Activated naive CD4-positive, alpha-beta T cell (primary cell): ENCODE results near the gene SIPA1.
A peak's percentile ranks its signal among the peaks of the same experiment; 100 is the strongest.
"Not testable (repeated sequence)": the region's sequence is repeated elsewhere in the genome, so short reads cannot be mapped to it uniquely, and the experiment has no call there.

ENCODE experiments used
- DNase-seq, 4 experiments: peaks; one replicate each; lab custom pipeline; 2025; lab: John Stamatoyannopoulos, UW

SIPA1 gene

DNA sequence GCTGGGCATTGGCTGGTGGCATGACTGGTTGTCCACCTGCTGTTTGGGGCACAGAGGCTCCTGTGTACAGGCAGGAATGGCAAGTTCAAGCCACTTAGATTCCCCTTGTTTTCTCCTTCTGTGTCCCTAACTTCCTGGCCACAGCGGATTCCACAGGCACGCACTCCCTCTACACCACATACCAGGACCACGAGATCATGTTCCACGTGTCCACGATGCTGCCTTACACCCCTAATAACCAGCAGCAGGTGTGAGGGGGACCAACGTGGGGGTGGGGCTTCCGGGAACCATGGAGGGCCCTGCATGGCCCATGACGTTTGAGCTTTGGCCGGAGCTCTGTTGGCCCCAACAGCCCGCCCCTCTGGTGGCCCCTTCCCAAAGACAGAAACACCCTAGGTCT lies 7.8 kb downstream of the SIPA1 start:
- DNase-seq = no peak

DNA sequence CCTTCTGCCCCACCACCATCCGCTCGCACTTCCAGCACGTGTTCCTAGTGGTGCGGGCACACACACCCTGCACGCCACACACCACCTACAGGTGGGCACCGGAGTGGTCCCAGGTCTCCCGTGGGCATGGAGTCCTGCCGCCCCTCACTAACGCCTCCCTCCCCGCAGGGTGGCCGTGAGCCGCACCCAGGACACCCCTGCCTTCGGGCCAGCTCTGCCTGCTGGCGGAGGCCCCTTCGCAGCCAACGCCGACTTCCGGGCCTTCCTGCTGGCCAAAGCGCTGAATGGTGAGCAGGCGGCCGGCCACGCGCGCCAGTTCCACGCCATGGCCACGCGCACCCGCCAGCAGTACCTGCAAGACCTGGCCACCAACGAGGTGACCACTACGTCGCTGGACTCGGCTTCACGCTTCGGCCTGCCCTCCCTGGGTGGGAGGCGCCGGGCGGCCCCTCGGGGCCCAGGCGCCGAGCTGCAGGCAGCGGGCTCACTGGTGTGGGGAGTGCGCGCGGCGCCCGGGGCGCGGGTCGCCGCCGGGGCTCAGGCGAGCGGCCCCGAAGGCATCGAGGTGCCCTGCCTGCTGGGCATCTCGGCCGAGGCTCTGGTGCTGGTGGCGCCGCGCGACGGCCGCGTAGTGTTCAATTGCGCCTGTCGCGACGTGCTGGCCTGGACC lies 8.5 kb downstream of the SIPA1 start:
- DNase-seq = no peak

DNA sequence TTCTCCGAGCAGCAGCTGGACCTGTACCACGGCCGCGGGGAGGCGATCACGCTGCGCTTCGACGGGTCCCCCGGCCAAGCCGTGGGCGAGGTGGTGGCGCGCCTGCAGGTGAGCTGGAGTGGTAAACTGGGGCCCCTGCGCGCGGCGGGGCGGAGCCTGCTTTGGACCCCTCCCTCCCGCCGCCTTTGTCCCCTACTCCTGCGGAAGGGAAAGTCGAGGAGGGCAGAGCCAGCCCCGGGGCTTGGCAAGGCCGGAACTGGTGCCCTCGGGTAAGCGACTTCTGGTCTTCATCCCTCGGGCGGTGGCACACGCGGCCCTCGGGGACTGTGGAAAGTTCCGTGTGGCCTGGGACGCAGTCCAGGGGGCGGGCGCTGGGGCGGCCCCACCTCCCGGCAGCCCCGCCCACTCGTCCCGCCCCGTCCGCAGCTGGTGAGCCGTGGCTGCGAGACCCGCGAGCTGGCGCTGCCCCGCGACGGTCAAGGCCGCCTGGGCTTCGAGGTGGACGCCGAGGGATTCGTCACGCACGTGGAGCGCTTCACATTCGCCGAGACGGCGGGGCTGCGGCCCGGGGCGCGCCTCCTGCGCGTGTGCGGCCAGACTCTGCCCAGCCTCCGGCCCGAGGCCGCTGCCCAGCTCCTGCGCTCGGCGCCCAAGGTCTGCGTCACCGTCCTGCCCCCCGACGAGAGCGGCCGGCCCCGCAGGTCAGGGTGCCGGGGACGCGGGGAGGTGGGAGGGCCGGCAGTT lies 9.2 kb downstream of the SIPA1 start:
- DNase-seq = no peak

DNA sequence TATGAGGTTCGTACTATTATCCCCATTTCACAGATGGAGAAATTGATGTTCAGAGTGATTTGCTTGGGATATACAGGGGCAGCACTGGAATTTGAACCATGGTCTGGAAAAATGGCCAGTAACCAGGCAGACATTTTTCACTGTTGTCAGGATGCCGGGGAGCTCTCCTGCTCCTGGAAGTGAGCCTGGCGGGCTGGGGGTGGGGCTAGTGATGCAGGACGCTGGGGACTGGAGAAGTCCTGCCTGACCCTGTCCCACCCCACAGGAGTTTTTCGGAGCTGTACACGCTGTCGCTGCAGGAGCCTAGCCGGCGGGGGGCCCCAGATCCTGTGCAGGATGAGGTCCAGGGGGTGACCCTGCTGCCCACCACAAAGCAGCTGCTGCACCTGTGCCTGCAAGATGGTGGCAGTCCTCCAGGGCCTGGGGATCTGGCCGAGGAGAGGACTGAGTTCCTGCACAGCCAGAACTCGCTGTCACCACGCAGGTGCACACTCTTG lies 11.1 kb downstream of the SIPA1 start:
- no peak for DNase-seq

DNA sequence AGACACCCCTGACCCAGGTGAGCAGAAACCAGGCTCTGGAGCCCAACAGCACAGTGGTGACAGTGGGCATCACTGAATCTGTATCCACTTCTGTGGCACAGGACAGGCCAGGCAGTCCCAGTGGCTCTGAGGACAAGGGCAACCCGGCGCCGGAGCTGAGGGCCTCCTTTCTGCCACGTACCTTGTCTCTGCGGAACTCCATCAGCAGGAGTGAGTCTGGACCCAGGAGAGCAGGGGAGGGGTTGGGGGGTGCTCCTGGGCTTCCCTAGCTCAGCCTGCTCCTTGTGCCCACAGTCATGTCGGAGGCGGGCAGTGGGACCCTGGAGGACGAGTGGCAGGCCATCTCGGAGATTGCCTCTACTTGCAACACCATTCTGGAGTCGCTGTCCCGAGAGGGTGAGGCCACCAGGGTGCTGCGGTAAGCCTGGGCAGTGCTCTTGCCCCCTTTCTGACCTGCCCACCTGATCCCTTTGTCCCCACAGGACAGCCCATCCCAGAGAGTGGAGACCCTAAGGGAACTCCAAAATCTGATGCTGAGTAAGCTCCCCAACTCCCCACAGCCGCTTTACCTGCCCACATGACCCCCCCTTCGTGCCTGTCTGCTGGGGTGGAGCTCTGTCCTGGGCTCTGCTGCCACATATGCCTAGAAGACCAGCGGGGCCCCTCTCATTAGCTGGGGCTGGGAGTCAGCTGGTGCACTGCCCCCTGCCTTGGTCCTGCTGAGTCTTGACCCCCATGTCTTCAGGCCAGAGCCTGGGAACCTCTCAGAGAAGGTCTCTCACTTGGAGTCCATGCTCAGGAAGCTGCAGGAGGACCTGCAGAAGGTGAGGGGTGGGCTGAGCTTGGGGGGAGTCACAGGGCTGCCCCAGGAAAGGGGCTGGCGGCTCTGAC lies 12.0 kb downstream of the SIPA1 start:
- no peak for DNase-seq

DNA sequence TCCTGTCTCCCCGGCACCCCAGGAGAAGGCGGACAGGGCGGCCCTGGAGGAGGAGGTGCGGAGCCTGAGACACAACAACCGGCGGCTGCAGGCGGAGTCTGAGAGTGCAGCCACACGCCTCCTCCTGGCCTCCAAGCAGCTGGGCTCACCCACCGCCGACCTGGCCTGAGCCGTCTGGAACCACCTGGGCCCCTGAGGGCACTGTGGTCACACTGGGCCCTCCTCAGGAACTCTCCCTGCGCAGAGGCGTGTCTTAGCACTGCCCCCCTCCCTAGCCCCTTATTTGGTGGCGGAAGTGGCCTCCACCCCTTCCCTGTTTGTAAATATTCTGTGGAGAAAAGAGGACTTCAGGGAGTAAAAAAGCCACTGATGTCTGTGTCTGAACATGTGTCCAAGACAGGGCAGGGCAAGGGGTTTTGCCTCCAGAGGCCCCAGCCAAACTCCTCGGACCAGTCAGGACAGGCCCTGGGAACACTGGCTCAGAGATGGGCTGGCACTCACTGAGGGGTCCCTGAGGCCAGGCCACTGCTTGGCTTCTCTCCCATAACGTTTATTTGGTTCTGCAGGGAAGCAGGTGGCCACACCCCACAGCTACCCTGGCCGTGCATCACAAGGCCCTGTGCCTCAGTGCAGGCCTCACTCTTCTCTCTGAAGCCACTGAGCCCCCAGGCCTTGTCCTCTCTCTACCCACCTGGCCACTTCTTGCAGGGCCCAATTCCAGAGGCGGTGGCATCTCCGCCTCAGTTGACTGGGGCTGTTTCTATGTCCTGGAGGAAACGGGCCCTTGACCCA lies 12.8 kb downstream of the SIPA1 start:
- no peak for DNase-seq

DNA sequence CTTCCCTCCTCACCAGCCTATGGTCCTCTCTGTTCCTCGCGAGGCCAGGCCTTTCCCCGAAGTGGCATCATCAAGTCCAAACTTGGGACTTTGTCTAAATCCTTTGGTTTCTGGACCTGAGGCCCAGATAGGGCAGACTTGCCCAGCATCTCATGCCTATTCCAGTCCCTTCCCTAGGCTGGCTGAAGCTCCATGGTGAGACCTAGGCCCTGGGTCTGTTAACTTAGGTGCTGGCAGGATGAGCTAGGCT lies 13.4 kb downstream of the SIPA1 start:
- DNase-seq = no peak

DNA sequence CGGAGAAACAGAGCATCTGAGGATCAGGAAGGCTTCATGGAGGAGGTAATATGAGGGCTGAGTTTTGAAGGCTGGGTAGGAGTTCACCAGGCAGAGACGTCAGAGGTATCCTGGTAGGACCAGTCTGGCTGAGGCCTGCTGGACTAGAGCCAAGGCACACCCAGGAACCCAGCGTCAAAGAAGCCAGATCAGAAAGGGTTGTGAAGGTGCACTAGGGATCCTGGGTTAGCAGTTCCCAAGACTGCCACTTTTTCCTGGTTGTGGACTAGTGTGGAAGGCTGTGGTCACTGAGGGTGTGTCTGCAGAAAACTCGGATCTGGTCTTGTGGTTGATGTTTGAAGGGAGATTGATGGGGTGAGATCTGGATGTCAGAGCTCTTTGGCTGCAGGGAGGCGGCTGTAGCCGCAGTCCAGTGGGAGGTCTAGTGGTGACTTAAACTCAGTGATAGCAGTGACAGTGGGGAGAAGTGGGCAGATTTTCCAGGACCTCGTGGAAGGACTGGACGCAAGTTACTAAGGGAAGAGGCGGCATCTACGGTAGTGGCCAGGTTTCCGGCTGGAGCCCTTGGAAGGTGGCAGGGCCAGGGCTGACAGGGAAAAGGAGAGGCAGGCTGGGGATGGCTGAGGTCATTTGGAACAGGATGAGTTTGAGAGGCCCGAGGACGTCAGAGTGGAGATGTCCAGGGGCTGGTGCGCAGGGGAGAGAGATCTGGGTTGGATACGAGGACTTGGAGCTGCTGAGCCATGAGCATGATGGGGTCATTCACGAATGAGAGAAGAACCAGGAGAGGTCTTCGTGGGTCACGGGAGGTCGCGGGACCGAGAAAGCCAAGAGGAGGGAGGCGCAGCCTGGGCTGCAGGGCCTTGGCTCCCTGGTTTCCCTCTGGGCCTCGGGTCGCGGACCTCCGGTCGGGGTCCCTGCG lies 13.9 kb downstream of the SIPA1 start:
- no peak for DNase-seq

DNA sequence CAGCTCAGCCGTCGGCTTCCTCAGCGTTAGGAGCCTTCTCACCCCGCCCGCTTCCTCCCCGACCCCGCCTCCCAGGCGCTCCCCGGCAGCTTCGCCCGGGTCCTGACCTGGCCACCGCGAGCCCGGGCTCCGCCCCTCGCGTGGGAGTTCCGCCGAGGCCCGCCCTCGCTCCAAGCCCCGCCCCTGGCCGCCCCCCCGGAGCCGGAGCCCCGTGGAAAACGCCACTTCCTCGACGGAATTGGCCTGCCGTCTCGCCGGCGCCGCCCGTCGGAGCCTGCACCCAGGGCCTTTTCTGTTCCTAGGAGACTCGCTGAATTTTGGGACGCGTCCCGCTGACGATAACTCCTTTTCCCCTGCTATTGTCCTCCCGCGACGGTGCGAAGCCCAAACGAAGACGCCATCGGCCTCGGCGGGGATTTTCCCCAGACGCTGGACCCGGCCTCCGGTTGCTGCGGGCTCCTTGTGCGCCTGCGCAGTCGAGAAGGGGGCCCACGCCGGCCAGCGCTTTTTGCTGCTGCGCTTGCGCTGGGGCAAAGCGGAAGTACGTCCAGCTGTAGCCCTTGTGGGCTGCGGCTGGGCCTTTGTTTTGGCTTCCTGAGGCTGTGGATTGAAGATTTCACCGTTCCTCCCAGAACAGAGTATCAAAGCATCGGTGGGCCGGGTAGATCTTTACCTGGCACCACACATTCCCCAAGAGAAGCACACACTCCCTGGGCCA lies 14.8 kb downstream of the SIPA1 start:
- peak; percentile 87 to 99 (median 94) for DNase-seq

DNA sequence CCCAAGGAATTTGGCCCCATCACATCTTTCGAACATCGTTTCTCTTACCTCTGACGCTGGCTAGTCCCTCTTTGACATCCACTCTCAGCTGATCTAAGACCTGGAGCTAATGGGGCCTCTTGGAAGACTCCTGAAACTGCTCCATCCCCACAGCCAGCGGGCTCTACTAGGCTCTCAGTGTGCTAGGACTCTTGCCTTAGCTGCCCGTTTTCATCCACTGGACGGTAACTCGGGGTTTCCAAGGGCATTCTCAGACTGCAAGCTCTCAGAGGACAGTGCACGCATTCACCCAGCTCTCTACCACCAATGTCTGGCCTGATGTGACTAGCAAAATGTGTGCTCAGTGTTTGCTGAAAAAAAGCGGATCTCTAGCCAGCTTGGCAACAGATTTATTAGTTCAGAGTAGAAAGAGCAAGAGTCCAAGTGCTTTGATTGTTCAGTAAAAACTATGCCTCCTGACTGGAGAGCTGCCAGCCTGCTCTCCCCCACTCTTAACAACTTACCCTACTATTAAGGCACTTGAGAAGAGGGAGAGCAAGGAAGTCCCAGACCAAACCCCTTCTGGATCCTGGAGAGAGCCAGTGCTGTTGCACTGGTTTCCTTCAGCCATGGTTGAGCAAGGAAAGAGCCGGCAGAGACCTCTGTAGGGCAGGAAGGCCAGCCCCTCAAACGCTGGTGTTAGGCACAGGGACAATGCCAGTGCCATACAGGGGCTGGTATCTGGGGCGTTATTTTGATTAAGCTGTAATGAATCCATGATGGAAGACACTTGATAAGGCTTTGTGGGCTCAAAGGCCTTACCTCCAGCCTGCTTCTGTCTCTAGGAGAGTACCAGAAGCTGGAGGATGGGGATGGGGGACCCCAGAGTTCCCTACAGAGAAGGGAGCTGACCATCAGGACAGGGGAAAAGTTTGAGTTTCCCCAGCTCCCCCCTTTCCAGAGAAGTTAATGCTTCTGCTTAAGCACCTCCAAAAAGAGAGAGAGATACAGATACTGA lies 15.6 kb downstream of the SIPA1 start:
- no peak for DNase-seq

DNA sequence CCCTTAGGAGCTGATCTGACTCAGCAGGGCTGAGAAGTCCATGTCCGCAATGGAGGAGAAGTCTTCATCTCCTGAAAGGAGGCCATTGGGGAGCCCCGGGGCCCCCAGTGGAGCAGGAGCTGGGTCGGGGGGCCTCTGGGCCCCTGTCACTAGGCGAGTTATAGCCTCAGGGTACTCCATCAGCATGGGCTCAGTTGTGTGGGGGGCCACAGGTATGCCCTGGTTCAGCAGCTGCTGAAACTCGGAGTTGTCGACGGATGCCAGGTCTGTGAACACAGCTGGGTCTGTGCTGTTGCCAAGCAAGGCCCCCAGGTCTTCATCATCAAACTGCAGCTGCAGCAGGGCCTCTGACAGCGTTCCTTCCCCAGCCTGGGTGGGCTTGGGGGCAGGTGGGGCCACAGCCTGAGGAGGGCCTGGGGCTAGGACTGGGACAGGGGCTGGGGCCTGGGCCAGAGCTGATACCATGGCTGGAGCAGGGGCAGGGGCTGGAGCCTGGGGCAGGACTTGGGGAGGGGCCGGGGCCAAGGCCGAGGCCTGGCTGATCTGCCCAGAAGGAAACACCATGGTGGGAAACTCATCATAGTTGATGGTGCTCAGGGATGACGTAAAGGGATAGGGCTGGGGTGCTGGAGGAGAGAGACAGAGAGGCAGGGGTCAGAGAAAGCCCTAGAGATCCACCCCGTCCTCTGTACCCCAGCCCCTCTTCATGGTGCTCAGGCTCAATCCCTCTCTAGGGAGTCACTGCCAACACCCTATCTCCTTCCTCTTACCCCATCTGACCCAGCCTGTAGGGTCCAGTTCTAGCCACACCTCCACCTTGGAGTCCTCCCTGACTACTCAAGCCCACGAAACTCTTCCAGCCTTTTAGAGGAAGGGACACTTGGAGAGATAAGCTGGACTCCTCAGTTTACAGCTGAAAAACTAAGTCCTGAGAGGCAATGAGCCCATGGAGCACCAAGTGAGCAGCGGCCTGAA lies 16.8 kb downstream of the SIPA1 start:
- no peak for DNase-seq

DNA sequence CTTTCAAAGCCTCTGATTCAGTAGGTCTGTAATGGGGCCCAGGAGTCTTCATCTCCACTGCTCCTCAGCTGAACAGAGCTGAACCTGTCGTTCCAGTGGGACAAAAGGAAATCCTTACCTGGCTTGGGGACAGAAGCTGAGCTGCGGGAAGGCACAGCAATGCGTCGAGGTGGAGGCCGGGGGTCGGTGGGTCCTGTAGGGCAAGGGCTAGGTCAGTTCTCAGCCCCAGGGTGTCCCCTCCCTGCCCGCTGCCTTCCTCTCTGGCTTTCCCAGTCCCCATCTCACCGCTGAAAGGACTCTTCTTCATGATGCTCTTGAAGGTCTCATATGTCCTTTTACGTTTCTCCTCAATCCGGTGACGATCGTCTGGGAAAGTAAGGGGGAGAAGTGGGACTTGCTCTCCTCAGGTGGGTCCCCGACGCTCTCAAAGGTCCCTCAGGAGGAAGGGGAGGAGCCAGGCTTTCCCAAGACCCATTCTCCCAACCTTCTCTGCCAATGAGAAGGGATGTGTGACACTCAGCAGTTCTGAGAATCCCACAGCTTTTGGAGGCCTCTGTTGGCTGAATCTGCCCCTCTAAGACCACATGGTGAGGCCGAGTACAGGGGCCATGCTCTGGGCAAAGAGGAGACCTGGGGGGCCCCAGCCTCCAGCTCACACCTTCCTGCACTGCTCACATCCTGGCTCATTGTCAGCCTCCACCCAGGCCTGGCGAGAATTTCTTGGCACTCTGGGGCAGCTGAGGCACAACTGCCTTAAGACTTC lies 17.9 kb downstream of the SIPA1 start:
- no peak for DNase-seq

DNA sequence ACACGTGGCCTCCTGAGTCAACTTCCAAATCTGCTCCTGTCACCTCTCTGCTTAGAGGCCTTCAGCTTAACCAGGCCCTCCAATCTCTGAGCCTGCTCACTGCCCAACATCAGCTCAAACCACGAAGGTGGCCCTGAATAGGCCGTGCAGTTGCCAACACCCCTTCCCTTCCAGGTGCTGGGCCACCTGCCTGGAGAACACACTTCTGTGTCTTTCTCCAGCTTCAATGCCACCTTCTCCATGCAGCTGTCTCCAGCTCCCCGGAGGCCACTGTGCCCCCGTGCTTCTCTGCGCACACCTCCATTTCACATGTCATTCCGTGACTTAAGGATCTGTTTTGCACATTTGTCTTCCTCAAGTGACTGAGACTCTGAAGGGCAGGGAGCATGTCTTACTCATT lies 19.5 kb downstream of the SIPA1 start:
- DNase-seq = no peak

DNA sequence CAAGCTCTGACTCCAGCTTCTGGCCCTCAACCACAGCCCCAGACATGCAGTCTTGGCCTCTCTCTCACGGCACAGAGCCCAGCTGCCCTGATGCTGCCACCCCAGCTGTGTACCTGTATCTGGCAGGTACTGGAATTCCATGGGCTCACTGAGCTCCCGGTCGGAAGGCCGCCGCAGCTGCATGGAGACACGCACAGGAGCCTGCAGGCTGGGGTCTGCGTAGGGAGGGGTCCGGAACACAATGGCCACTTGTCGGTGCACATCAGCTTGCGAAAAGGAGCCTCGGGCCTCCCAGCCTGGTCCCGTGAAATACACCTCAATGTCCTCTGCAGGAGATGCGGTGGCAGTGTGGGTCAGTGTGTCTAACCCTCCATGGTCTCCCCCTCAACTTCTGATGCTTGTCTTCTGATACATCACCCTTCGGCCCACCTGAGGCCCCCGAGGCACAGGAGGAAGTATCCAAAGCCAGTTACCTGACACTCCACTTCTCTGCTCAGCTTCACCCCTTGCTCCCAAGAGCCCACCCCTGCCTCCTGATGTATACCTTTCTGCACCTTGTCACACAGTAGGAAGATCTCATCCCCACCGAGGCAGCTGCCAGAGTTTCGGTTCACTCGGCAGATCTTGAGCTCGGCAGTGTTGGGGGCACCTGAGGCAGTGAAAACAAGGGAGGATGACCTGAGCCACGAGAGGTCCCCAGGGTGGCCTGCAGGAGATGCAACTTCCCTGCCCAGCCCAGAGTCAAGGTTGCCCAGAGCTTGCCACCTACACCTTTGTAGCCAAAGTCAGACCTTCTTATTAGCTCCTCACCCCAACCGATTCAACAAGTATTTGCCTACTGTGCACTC lies 20.5 kb downstream of the SIPA1 start:
- no peak for DNase-seq

DNA sequence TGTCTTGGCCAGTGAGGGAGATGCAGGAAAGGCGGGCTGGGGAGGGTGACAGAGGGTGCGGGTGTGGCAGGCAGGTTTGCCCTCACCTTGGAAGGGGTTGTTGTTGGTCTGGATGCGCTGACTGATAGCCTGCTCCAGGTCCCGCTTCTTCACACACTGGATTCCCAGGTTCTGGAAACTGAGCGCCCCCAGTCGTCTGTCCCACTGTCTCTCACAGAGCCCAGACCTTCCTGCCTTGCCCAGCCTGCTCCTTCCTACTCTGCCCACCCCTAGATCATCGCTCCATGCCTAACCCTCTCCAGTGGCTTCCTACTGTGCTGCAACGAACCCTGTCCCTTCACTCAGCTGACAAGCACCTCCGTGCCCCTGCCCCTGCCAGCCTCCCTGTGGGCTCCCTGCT lies 22.1 kb downstream of the SIPA1 start:
- no peak for DNase-seq

DNA sequence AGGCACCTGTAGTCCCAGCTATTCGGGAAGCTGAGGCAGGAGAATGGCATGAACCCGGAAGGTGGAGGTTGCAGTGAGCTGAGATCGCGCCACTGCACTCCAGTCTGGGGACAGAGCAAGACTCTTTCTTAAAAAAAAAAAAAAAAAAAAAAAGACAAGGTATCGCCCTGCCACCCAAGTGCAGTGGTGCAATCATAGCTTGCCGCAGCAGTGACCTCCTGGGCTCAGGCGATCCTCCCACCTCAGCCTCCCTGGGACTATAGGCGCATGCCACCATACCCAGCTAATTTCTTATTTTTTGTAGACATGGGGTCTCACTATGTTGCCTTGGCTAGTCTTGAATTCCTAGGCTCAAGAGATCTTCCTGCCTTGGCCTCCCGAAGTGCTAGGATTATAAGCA lies 23.0 kb downstream of the SIPA1 start:
- DNase-seq = not testable (repeated sequence)
